Thyroid gland (tissue), 4 donors: Measurements from ENCODE around the gene RSPH1.

ENCODE experiments used
- POLR2A ChIP-seq, 2 donors: fragments of 450-650 bp; IDR thresholded peaks; one replicate each; pipeline ENCODE4 v1.6.1; 2017; ENCODE audit warnings: antibody characterized with exemption in 2 of 2, mild to moderate bottlenecking in 2 of 2, moderate library complexity in 1 of 2
- TF ChIP-seq, protein P1 (sequence below), 6 experiments: fragments of 200-600 bp in 3 of 6; fragments of 450-650 bp in 3 of 6; sonication (generic) in 3 of 6; IDR thresholded peaks; one replicate each; pipeline ENCODE4 v1.5.1; 2016 to 2019; ENCODE audit warnings: antibody characterized with exemption in 6 of 6, mild to moderate bottlenecking in 2 of 6, inconsistent platforms in 1 of 6, moderate library complexity in 1 of 6

DNA sequence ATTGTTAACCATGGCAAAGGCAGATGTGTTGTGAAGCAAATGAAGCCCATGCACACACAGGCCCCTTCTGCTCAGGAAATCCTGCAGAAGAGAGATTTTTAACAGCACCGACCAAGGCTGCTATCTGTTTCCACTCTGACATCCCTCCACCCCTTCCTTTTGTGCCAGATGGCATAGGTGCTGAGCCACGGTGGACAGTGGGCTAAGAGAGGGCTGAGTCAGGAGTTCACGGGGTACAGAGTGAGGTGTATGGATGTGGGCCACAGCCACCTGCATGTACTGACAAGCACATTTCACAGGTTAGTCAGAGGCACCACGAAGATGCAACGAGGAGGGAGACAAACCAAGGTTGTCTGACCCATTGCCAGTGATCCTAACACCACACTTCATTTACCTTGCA is 9.5 kb downstream of the RSPH1 start:
- TF ChIP-seq POLR2A (IDR thresholded peaks at IDR 0.05): no peak
- TF ChIP-seq, protein P1, sequence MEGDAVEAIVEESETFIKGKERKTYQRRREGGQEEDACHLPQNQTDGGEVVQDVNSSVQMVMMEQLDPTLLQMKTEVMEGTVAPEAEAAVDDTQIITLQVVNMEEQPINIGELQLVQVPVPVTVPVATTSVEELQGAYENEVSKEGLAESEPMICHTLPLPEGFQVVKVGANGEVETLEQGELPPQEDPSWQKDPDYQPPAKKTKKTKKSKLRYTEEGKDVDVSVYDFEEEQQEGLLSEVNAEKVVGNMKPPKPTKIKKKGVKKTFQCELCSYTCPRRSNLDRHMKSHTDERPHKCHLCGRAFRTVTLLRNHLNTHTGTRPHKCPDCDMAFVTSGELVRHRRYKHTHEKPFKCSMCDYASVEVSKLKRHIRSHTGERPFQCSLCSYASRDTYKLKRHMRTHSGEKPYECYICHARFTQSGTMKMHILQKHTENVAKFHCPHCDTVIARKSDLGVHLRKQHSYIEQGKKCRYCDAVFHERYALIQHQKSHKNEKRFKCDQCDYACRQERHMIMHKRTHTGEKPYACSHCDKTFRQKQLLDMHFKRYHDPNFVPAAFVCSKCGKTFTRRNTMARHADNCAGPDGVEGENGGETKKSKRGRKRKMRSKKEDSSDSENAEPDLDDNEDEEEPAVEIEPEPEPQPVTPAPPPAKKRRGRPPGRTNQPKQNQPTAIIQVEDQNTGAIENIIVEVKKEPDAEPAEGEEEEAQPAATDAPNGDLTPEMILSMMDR (IDR thresholded peaks at IDR 0.05): no peak
